GM10266 (cell line): ENCODE measurements around the gene TUBG2.
"Not testable (repeated sequence)": the region's sequence is repeated elsewhere in the genome, so short reads cannot be mapped to it uniquely, and the experiment has no call there.

Experiments used
- DNase-seq: peaks from one replicate; pipeline ENCODE4 v3.0.0; 2012; ENCODE audit errors: extremely low spot score
- CTCF ChIP-seq: IDR thresholded peaks from 2 replicates; pipeline ENCODE4 v1.5.1; 2012; ENCODE audit warnings: mild to moderate bottlenecking, low read depth; ENCODE audit not compliant: control insufficient read depth, insufficient read depth; ENCODE audit errors: missing control alignments

Gene TUBG2

GRCh38 chr17:42642336-42642735 is 16.7 kb upstream of the TUBG2 start:
- no peak for TF ChIP-seq CTCF
- DNase-seq: no peak

GRCh38 chr17:42647778-42648177 is 11.3 kb upstream of the TUBG2 start:
- DNase-seq: no peak
- no peak for TF ChIP-seq CTCF

GRCh38 chr17:42651392-42651791 is 7.7 kb upstream of the TUBG2 start:
- no peak for TF ChIP-seq CTCF
- no peak for DNase-seq

- TF ChIP-seq CTCF: no peak
- DNase-seq: no peak
These were observed 5.6 kb upstream of the TUBG2 start for GRCh38 chr17:42653179-42654124.

GRCh38 chr17:42655528-42655927 is 3.6 kb upstream of the TUBG2 start:
- no peak for DNase-seq
- TF ChIP-seq CTCF: no peak

- no peak for DNase-seq
- TF ChIP-seq CTCF: no peak
These were observed 1.1 kb upstream of the TUBG2 start for GRCh38 chr17:42657824-42658588.

GRCh38 chr17:42659932-42660274 is 819 bp downstream of the TUBG2 start:
- DNase-seq: not testable (repeated sequence)
